BJ (cell line): ENCODE results near the gene NDC1. TPM values are rescaled to one million over a fixed set of nuclear protein-coding genes. Genes with fewer than 3 reads are reported as not detected.

Source experiments
- CTCF ChIA-PET: fragments of 350-600 bp; formaldehyde crosslinking; extraction: SDS; loops from one replicate; lab custom pipeline; 2021; ENCODE audit warnings: antibody characterized with exemption, inconsistent platforms; lab: Yijun Ruan, JAX
- POLR2A ChIA-PET: fragments of 300-600 bp; sonication (Branson Sonifier 250); formaldehyde crosslinking; extraction: SDS; loops from one replicate; lab custom pipeline; 2021; ENCODE audit warnings: antibody characterized with exemption; lab: Charles Lee
- DNase-seq: peaks from one replicate; pipeline ENCODE4 v3.0.0-alpha.2; 2011; ENCODE audit warnings: low read depth
- H3K27me3 ChIP-seq: 2 replicates; pipeline ENCODE4 v1.6.0; 2011; ENCODE audit warnings: low read length; ENCODE audit not compliant: control insufficient read depth, insufficient read depth
- H3K36me3 ChIP-seq: 2 replicates; pipeline ENCODE4 v1.5.1; 2011; ENCODE audit warnings: low read length; ENCODE audit not compliant: control insufficient read depth, insufficient read depth
- H3K4me3 ChIP-seq: 2 replicates; pipeline ENCODE4 v1.5.1; 2011; ENCODE audit warnings: low read depth, mild to moderate bottlenecking, control low read depth, low read length
- polyA plus RNA-seq: library from polyadenylated mRNA; depleted of rRNA; stranded (reverse); fragments of >200 nt; gene quantifications from 2 replicates; pipeline ENCODE4 v1.2.3, GENCODE V29; 2011; rRNA removed
- small RNA-seq: library from RNA; depleted of rRNA; stranded (forward); fragments of <200 nt; gene quantifications from one replicate; pipeline ENCODE3, GENCODE V24; 2012; ENCODE audit warnings: low replicate concordance, low read depth; ENCODE audit not compliant: insufficient read length
- TF ChIP-seq, protein P1 (sequence below): IDR thresholded peaks from 2 replicates; pipeline ENCODE4 v1.5.1; 2011; ENCODE audit warnings: low read depth, mild to moderate bottlenecking, control low read depth, inconsistent platforms, low read length, moderate library complexity; ENCODE audit not compliant: insufficient read depth

NDC1 gene
- polyA plus RNA-seq, 1 experiment: 17.5 TPM

DNA sequence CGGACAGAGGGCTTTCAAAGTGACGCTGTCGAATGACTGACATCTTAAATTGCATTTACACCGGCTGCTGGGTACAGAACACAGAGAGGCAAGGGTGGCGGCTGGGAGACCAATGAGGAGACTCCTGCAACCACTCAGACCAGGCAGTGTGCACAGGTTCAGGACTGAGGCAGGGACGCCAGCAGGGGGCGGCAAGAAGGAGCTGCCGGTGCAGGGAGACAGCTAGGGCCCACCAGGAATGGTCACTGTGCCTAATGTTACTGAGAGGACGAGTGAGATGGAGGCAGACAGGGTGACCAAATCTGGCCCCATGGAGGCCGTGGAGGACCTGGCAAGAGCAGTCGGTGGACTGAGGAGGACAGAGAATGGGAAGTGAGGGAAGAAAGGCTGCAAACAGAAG, 122.6 kb downstream of the NDC1 start:
- POLR2A ChIA-PET: no interaction called here
- no peaks in the 10 kb centered on the region for H3K27me3 ChIP-seq
- H3K36me3 ChIP-seq: peaks cover 4% of the 10 kb centered on the region; the same call in 1 of the 2 replicates
- TF ChIP-seq, protein P1, sequence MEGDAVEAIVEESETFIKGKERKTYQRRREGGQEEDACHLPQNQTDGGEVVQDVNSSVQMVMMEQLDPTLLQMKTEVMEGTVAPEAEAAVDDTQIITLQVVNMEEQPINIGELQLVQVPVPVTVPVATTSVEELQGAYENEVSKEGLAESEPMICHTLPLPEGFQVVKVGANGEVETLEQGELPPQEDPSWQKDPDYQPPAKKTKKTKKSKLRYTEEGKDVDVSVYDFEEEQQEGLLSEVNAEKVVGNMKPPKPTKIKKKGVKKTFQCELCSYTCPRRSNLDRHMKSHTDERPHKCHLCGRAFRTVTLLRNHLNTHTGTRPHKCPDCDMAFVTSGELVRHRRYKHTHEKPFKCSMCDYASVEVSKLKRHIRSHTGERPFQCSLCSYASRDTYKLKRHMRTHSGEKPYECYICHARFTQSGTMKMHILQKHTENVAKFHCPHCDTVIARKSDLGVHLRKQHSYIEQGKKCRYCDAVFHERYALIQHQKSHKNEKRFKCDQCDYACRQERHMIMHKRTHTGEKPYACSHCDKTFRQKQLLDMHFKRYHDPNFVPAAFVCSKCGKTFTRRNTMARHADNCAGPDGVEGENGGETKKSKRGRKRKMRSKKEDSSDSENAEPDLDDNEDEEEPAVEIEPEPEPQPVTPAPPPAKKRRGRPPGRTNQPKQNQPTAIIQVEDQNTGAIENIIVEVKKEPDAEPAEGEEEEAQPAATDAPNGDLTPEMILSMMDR: peak; percentile 54
- H3K4me3 ChIP-seq: no peak overlapping the region
- CTCF ChIA-PET: interaction anchor here (0.8 to 5.7 kb wide), 10 partner anchors 9 to 231 kb away, joined by 3 to 25 read pairs (median 4); no protein-coding TSS in a partner anchor
- no peak for DNase-seq

Small RNAs within 50 kb of the gene (small RNA-seq; reads per million reads assigned to genes)
- not detected for gene AL049745.1
- gene RF00418: not detected

Other genes with a start within 250 kb of the NDC1 start
- 0.86 and 1.9 TPM in 2 replicates for gene GLIS1, start 99.1 kb downstream of the NDC1 start, polyA plus RNA-seq
- gene YIPF1, start 51.5 kb upstream of the NDC1 start, polyA plus RNA-seq: 40.2 and 55.5 TPM in 2 replicates
- not detected in 2 replicates for gene DIO1, start 55.9 kb upstream of the NDC1 start, polyA plus RNA-seq
- 12.8 and 38.3 TPM in 2 replicates for gene IFT25, start 107.4 kb upstream of the NDC1 start, polyA plus RNA-seq
- gene LRRC42, start 108.1 kb upstream of the NDC1 start, polyA plus RNA-seq: 52.9 and 54.6 TPM in 2 replicates
- not detected in 2 replicates for gene LDLRAD1, start 179.9 kb upstream of the NDC1 start, polyA plus RNA-seq
- 615 and 873 TPM in 2 replicates for gene TMEM59, start 214.9 kb upstream of the NDC1 start, polyA plus RNA-seq
- gene TCEANC2, start 215.3 kb upstream of the NDC1 start, polyA plus RNA-seq: 3.7 and 4.1 TPM in 2 replicates